ENCODE data around the gene TMEM80.

The TMEM80 gene

DNA sequence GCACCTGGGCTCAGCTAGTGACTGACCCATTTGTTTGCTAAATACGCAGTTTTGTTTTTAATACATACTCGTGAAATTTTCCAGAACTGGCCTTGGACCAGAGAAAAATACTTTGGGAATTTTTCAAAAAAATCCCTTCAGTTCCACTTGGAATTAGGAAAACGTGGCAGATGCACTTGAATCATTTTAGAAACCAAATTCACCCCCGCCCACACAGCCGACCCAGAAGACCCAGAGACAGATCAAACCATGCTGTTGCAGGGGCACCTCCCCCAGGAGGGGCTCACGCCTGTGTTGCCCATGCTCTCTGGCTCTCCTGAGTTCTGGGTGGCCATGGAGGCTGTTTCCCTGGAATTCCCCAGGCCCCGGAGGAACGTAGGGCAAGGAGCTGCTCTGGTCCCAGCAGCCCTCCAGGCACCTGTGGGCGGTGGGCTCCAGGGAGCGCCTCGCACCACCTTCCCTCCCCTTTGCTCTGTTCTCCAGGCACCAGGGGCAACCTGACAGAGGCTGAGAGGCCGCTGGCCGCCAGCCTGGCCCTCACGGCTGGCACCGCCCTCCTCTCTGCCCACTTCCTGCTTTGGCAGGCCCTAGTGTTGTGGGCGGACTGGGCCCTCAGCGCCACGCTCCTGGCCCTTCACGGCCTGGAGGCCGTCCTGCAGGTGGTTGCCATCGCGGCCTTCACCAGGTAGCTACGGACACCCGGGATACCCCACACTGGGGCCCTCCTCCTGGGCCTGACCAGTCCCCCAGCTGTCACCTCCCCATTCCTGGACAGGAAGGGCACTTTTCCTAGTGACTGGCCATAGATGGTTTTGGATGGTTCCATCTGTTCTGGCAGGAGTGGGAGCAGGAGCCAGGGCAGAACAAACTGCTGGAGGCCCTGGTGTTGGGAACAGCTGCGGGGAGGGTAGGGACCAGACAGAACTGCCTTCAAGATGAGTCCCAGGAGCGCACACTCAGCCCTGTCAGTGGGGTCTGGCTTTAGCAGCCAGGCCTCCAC lies 7.1 kb downstream of the TMEM80 start:
- peak; percentile 92 for DNase-seq

DNA sequence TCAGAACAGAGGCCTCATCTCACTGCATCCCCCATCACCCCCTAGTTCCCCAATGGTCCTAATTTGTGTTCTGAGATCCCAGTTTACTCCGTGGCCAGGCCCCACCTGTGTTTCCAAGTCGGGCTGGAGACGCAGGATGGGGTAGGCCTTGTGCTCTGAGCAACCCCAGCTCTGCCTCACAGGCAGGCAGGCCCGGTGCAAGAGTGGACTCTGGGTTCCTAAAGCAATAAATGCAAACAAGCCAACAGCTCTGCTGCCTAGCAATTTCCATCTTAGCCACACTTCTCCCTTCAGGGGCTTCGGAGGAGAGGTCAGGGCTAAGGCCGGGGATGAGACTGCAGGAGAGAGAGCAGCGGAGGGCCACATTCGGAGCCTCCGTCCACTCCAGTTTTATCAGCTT lies 7.9 kb downstream of the TMEM80 start:
- no peak for DNase-seq

DNA sequence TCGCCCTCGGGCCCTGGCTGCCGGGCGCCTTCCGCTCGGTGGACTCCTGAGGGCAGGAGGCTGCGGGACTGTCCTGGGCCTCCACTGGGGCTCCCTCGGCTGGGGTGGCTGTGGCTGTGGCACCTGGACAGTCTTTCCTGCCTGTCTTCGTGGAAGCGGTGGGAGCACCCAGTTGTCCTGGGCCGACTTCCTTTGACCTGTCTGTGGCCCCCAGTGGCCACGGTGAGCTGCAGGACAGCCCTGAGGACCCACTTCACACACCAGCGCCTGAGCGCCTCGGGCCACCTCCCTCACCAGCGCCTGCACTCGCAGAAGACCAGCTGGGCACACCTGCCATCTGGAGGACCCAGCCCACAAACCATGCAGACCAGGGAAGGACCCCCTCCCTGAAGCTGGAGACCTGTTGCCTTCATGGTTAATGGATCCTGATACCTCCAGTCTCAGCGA lies 8.6 kb downstream of the TMEM80 start:
- no peak for DNase-seq

DNA sequence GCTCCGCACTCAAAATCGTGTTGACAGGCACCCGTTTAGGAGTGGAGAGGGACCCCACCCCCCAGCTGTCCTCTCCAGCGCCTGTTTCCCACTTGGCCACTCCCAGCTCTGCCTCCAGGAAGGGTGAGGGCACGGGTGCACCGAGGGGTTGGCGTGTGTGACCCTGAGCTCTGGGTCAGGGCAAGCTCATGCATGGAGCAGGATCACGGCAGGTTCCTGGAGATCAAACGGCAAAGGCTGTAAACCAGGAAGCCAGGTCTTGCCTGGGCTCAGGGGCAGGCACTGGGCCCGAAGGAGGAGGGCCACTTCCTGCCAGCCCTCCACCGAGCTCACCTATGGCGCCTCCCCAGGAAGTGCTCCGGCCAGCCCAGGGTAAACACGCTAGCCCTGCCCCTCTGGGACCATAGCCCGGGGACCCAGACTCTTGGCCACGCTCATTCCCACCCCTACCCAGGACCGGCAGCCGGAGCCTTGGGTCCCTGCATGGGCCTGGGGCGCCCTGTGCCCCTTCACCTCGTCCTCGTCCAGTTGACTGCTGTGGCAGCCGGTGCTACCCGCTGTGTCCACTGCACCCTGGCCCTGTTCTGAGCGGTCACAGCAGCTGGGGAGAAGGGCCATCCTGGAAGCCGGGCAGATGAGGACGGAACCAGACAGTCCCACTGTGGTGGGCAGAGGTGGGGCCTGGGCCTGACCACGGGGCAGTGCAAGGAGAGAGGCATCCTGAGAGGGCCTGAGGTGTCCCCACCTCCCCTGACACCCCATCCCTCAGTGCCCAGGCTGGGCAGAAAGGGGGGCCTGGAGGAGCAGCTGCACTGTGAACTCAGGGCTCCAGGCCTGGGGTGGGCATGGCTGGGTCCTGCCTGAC lies 9.4 kb downstream of the TMEM80 start:
- peak; percentile 98 for DNase-seq

DNA sequence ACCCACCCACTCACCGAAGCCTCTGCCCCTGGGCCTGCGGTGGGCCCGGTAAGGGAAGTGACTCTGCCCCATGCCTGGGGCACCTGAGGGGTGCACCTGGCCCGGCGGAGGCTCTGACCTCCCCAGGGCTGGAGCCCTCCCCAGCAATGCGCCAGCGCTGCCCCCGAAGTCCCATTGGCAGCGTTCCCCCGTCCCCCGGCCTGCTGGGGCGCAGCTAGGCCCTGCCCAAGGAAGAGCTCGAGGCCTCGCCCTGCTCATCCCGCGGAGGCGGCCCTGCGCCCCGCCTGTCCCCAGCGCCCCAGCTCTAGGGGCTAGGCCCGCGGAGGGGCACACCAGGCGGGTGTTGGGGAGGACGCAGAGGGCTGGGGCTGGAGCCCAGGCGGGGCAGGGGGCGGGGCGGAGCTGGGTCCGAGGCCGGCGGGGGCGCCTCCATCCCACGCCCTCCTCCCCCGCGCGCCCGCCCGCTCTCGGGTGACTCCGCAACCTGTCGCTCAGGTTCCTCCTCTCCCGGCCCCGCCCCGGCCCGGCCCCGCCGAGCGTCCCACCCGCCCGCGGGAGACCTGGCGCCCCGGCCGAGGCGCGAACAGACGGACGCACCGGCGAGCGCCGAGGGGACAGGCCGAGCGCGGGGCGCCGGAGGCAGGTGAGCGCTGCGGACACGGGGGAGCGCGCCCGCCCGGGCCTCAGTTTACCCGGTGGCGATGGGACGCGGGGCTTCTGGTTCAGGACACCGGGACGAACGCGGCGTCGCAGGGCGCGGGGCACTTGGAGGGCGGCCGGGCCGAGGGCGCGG lies 10.2 kb downstream of the TMEM80 start, which contains the start of gene EPS8L2:
EPS8L2 (plus strand) TSS at position 586 of the 793 bp plus-strand sequence. CDS start 3,177 bp downstream, outside the sequence.
- DNase-seq, result peak; percentile 89

DNA sequence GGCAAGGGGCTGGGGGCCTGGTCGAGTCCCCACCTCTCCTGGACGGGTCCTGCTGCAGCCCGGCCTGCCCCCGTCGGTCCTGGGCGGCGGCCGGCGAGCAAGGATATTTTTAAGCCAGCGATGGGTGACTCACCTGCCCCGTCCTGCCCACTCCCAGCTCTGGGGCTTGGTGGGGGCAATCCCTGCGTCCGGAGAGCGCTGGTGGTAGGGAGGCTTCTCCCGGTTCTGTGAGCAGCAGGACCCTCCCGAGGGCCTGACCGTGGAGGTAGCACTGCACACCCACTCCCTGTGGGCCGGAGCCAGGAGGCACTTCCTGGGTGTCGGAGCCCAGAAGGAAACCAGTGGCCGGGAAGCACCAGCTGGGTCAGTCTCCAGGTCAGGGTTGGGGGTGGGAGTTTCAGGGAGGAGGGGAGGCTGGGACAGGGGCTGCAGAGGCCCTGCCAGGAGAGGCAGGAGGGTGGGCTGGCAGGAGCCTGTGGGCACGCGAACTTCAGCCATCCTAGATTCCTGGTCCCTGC lies 10.9 kb downstream of the TMEM80 start:
- peak; percentile 74 for DNase-seq

DNA sequence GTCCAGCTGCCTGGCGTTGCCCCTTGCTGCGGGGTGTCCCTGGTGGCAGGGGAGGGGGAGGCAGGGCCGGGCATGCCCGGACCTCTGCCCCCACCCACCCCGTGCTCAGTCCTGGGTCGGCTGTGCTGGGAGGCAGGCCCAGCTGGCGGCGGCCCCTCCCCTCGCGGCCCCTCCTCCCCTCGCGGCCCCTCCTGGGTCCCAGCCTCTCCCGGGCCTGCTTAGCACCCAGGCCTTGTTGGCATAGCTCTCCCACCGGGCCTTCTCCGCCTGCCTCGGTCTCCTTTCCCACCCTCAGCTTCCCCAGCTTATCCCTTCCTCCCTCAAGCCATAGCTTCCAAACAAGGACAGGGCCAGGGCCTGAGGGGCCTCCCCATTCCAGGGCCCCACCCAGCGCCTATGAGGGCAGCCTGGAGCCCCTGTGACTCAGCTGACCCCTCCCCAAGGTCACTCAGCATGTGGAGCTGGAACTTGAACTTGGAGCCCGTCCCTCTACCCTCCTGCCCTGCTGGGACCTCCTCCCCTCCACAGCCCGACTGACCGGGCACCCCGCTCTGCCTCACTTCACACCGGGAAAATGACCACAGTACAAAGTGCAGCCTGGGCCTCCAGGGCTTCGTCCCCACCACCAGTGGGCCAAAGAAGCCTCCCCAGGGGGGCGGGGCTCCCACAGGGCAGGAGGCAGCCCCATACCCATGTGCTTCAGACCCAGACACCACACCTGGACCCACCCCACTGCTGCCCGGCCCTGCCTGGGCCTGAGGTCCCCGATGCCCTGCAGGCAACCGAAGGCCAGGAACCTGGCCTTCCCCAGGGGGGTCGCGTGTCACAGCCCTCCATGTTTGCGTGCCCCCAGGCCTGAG lies 11.6 kb downstream of the TMEM80 start:
- peak; percentile 73 for DNase-seq

DNA sequence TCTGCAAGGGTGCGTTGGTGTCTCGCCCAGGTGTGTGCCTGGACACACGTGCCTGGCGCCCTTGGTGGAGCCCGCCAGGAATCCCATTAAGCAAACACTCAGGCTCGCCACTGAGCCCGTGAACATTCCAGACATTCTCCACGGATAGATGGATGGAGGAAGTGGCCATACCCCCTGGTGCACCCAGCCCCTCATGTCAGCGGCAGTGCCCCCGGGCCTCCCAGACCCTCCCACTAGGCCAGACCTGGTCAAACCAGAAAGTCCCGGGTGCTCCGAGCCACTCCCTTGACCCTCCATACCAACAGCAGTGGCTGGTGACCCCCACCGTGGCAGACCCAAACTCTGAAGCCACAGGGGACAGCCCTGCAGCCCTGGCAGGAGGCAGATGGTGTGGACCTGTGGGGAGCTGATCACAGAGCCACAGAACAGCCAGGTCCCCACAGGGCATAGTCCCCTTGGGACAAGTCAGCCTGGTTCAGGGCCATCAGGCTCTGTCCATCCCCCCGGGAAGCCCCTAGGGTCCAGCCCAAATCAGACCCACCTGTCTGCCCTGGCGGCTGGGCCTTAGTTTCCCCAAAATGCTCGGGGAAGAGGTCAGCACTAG lies 12.3 kb downstream of the TMEM80 start:
- no peak for DNase-seq

DNA sequence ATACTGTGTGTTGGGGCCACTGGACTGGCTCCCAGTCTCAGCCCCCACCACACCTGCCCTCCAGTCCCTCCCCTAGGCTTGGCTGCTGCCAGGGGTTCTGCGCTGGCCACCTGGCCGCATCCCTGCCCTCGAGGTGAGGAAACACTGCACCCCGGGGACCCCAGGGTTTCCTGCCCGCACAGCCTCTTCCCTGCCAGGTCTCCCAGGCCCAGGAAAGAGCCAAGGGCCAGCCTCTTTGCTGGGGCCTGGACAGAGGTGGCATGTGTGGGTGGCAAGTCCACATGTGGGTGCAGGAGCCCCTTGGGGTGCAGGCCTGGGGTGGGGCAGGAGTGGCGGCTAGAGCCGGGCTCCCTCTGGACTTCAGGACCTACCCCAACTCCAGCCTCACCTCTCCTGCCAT lies 12.9 kb downstream of the TMEM80 start:
- no peak for DNase-seq

DNA sequence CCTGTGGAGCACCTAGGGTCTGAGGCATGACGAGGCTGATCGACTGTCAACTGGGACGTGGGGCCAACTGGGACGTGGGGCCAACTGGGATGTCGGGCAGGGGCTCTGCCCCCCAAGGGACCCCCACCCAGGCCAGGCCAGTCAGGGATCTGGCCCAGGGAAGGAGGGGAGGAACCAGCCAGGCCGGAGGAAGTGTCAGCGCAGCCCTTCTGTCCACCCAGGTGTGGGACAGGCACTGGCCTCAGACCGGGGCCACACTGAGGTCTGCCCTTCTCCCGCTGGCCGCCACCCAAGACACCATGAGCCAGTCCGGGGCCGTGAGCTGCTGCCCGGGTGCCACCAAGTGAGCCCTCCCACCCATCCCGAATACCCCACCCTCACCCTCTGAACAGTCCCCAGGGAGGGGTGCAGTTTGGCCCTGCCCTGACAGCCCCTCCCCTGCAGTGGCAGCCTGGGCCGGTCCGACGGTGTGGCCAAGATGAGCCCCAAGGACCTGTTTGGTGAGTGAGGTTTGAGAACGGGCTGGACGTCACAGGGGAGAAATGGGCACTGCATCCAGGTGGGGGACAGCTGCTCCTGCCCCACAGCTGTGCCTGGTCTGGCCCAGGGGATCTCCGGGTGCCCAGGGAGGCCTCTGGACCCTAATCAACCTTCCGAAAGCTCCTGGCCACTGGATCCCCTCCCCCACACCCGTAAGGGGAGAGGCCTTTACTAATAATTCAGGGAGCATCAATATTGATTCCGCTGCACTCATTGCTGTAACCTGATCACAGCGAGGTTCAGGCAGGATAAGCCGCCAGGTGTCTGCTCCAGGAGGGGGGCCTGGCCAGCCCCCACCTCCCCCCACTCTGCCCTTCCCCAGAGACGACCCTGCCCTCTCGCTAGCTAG lies 13.7 kb downstream of the TMEM80 start:
- no peak for DNase-seq

DNA sequence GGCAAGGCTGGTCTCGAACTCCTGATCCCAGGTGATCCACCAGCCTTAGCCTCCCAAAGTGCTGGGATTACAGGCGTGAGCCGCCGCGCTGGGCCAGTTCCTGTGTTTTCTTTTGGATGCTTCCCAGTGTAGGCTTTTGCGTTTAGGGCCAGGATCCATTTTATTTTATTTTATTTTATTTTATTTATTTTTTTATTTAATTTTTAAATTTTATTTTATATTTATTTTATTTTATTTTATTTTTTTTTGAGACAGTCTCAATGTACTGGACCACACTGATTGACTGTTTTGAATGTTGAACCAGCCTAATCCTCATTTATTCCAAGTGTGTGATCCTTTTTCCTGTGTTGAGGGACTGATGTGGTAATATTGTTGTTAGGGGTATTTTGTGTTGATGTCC lies 18.8 kb downstream of the TMEM80 start:
- DNase-seq, result no peak

DNA sequence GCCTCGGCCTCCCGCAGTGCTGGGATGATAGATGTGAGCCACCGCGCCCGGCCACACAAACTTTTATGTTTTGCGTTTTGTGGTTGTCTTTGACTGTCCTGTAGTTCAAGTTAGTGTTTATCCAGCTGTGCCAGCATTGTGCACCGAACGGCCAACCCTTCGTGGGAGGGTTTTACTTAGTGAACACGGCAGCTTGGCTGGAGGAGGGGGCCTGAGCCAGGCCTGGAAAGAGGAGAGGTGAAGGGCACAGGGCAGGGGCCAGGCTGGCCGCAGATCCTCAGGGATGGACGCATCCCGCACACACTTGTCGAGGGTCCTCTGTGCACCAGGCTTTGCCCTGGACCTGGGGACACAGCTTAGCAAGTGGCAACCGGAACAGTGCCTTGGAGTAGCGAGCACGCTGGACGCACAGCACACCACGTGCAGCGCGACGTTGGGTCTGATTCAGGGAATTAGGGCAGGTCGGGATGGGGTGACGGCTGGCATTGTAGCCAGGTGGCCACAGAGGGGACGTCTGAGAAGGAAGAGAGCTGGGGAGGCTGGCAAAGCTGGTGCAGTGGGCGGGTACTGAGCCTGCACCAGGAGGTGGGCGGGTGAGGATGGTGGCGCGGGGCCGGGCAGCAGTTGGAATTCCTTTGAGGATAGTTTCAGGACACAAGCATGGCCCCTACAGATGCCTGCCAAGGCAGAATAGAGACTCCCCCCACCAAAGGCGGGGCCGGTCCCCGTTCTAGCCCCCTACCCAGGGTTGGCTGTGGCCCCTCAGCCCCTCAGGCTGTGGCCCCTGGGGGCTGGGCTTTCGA lies 23.8 kb downstream of the TMEM80 start:
- DNase-seq, result no peak

DNA sequence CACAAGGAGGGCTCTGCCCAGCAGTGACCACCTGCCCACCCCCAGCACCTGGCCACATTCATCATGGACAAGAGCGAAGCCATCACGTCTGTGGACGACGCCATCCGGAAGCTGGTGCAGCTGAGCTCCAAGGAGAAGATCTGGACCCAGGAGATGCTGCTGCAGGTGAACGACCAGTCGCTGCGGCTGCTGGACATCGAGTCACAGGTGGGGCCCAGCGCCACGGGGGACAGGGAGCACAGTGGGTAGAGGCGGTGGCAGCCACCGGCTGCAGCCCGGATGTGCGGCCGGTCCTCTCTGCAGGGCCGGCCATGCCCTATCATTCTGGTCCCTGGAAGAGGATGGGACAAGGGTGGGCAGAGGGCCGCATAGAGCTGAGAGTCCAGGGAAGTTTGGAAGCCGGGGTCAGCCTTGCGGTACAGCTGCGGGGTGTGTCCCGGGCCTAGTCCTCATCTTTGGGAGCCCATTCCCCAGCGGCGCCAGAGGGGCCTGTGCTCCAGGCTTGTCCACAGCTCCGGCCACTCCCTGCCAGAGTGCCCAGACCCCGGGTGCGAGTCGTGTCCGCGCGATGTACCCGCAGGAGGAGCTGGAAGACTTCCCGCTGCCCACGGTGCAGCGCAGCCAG lies 24.5 kb downstream of the TMEM80 start:
- DNase-seq, result no peak

DNA sequence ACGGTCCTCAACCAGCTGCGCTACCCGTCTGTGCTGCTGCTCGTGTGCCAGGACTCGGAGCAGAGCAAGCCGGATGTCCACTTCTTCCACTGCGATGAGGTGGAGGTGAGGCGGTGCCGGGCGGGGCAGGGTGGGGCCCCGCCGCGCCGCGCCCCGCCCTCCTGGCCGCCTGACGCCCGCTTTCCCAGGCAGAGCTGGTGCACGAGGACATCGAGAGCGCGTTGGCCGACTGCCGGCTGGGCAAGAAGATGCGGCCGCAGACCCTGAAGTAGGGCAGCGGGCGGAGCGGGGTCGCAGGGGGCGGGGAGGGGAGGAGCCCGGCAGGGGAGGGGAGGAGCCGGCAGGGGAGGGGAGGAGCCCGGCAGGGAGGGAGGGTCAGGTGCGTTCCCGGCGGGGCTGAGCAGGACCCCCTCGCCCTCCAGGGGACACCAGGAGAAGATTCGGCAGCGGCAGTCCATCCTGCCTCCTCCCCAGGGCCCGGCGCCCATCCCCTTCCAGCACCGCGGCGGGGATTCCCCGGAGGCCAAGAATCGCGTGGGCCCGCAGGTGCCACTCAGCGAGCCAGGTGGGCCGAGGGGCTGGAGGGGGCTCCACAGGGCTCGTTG lies 25.1 kb downstream of the TMEM80 start:
- DNase-seq, result peak; percentile 93

DNA sequence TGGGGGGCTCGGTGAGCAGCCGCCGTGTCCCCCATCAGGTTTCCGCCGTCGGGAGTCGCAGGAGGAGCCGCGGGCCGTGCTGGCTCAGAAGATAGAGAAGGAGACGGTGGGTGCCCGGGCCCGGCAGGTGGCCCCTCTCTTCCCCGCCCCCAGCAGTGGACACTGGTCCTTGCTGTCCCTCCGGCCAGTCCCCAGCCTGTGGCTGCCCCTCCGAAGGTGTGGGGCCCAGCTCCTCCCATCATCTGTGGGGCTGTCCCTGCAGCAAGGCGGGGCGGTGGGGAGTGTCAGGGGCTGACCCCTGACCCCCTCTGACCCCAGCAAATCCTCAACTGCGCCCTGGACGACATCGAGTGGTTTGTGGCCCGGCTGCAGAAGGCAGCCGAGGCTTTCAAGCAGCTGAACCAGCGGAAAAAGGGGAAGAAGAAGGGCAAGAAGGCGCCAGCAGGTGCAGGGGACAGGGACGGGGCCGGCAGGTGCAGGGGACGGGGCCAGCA lies 25.7 kb downstream of the TMEM80 start:
- DNase-seq, result peak; percentile 90

DNA sequence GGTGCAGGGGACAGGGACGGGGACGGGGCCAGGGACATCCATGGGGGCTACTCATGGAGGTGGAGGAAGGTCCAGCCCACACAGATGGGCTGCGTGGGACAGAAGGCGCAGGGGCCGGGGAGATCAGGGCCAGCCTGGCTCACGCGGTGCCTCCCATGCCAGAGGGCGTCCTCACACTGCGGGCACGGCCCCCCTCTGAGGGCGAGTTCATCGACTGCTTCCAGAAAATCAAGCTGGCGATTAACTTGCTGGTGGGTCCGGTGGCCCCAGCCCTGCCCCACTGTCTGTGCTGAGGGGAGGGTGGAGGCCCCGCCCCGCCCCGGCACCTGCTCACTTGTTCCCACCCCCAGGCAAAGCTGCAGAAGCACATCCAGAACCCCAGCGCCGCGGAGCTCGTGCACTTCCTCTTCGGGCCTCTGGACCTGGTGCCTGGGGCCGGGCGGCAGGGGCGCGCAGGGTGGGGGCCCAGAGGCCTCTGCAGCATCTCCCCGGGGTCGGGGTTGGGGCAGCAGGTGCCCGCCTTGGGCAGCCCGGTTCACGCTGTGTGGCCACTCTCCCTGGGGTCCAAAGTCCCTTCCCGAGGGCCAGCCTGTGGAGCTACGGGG lies 26.2 kb downstream of the TMEM80 start:
- DNase-seq, result peak; percentile 97

DNA sequence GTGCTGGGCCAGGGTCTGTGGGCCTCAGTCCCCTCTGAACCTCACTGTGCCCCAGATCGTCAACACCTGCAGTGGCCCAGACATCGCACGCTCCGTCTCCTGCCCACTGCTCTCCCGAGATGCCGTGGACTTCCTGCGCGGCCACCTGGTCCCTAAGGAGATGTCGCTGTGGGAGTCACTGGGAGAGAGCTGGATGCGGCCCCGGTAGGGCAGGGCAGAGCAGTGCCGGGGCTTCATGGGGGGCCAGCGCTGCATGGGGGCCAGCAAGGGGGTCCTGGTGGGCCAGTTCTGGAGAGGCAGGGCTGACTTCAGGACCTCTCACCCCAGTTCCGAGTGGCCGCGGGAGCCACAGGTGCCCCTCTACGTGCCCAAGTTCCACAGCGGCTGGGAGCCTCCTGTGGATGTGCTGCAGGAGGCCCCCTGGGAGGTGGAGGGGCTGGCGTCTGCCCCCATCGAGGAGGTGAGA lies 26.8 kb downstream of the TMEM80 start:
- DNase-seq, result peak; percentile 80
